Dedifferentiated amniotic fluid mesenchymal stem cell (primary cell): Measurements from ENCODE around the gene HCRTR1.

ENCODE experiments used
- DNase-seq: peaks from one replicate; pipeline ENCODE4 v3.0.0-alpha.2; 2016; ENCODE audit errors: extremely low spot score

HCRTR1 gene

GRCh38 chr1:31626223-31627207 is 9.0 kb downstream of the HCRTR1 start:
- DNase-seq, result no peak

GRCh38 chr1:31627301-31627929 is 9.9 kb downstream of the HCRTR1 start:
- DNase-seq, result no peak

- DNase-seq, result no peak
Observed at GRCh38 chr1:31627930-31628559, 10.6 kb downstream of the HCRTR1 start.

- no peak for DNase-seq
Observed at GRCh38 chr1:31628931-31629556, 11.6 kb downstream of the HCRTR1 start.

GRCh38 chr1:31632649-31633048 is 15.2 kb downstream of the HCRTR1 start:
- DNase-seq, result no peak

- DNase-seq, result no peak
Observed at GRCh38 chr1:31633117-31633516, 15.6 kb downstream of the HCRTR1 start.

- DNase-seq, result no peak
Observed at GRCh38 chr1:31637915-31638673, 20.6 kb downstream of the HCRTR1 start.

GRCh38 chr1:31639543-31639942 is 22.1 kb downstream of the HCRTR1 start:
- DNase-seq, result no peak

GRCh38 chr1:31640179-31640578 is 22.7 kb downstream of the HCRTR1 start:
- DNase-seq, result no peak

GRCh38 chr1:31640964-31641363 is 23.5 kb downstream of the HCRTR1 start:
- DNase-seq, result no peak

GRCh38 chr1:31642366-31642765 is 24.9 kb downstream of the HCRTR1 start:
- no peak for DNase-seq

GRCh38 chr1:31642897-31643296 is 25.4 kb downstream of the HCRTR1 start:
- DNase-seq, result no peak

GRCh38 chr1:31643976-31644559 is 26.6 kb downstream of the HCRTR1 start:
- no peak for DNase-seq

GRCh38 chr1:31644560-31645273 is 27.2 kb downstream of the HCRTR1 start, which contains the start of gene PEF1:
Gene PEF1, minus strand, starts transcription at chr1:31644876. Its CDS starts 12 bp downstream, at chr1:31644864.
- peak; percentile 99 for DNase-seq

- DNase-seq, result no peak
Observed at GRCh38 chr1:31645274-31645568, 27.7 kb downstream of the HCRTR1 start.

- DNase-seq, result no peak
Observed at GRCh38 chr1:31646259-31646960, 28.9 kb downstream of the HCRTR1 start.

- peak; percentile 59 for DNase-seq
Observed at GRCh38 chr1:31647106-31647505, 29.6 kb downstream of the HCRTR1 start.

- DNase-seq, result no peak
Observed at GRCh38 chr1:31648190-31648589, 30.7 kb downstream of the HCRTR1 start.

- DNase-seq, result no peak
Observed at GRCh38 chr1:31648641-31649357, 31.3 kb downstream of the HCRTR1 start.
